ENCODE data around the gene SLC38A3. TPM values are rescaled to one million over a fixed set of nuclear protein-coding genes. Genes with fewer than 3 reads are reported as not detected.

Gene SLC38A3
- total and polyA plus RNA-seq, 2 donors (not counting 3 experiments of a cell fraction or from before 2014, with no cell fraction given) = 0.60 to 1.1 TPM

GRCh38 chr3:50202353-50203112 is 2.5 kb upstream of the SLC38A3 start:
- ChIA-PET POLR2A (interaction anchor here (0.6 kb wide), 1 partner anchor 91 kb away, joined by 4 read pairs; no protein-coding TSS in a partner anchor), CTCF (interaction anchor here (0.6 to 4.8 kb wide), 9 partner anchors 8 to 80 kb away, joined by 3 to 43 read pairs (median 6); no protein-coding TSS in a partner anchor)
- dilution Hi-C loops (cut with MboI; ENCODE audit: extremely low pct_ligation_motif_present, low sequenced_read_pairs) (no loop called here), intact Hi-C loops (cut with micrococcal nuclease) (no loop called here)
- Histone ChIP-seq H3K27me3 (ENCODE audit: control insufficient read depth in 2 of 2, insufficient read depth in 2 of 2, low read length in 2 of 2) (peaks cover 18% of the 10 kb centered on the region in 2 experiments), H3K9me1 (replicated peaks; ENCODE audit: control insufficient read depth, extremely low read depth, insufficient read depth, low read length) (no peaks in the 10 kb centered on the region), H3K79me2 (ENCODE audit: control insufficient read depth, insufficient read depth, low read length) (no peaks in the 10 kb centered on the region), H4K20me1 (replicated peaks; ENCODE audit: control insufficient read depth, extremely low read depth, insufficient read depth, low read length) (no peaks in the 10 kb centered on the region), H3K9ac (replicated peaks; ENCODE audit: extremely low read depth, insufficient read depth, low read length) (no peak overlapping the region), H3K27ac (ENCODE audit: insufficient read depth, low read depth, low read length) (no peak overlapping the region), H3K4me1 (ENCODE audit: control insufficient read depth, extremely low read depth, insufficient read depth, low read length) (peaks cover 3% of the 10 kb centered on the region), H3K4me3 (replicated peaks in 1 of 3; ENCODE audit: insufficient read depth in 1 of 3, low read depth in 1 of 3, low read length in 3 of 3) (no peak overlapping the region), H3K9me3 (replicated peaks; ENCODE audit: control insufficient read depth, insufficient read depth, low read length) (no peaks in the 10 kb centered on the region), H3K4me2 (ENCODE audit: insufficient read depth, low read length) (no peak overlapping the region), H2AFZ (ENCODE audit: low read depth, low read length) (no peak overlapping the region), H3K36me3 (ENCODE audit: control insufficient read depth in 2 of 2, extremely low read depth in 1 of 2, insufficient read depth in 2 of 2, low read length in 2 of 2) (no peaks in the 10 kb centered on the region)
- no TSS peak for BruUV-seq (replicated peaks)
- DNase-seq (ENCODE audit: low read depth, low spot score) (no peak), FAIRE-seq (no peak)
- no peak for TF ChIP-seq GATA2 (IDR thresholded peaks at IDR 0.05; ENCODE audit: insufficient read depth, insufficient read length, low read depth, low read length)
- TF ChIP-seq MYC (IDR thresholded peaks at IDR 0.05; ENCODE audit: low read depth, low read length) = no peak
- TF ChIP-seq EZH2 (IDR thresholded peaks at IDR 0.05; ENCODE audit: borderline replicate concordance, low read depth, low read length, severe bottlenecking) = no peak
- TF ChIP-seq JUN (IDR thresholded peaks at IDR 0.05; ENCODE audit: borderline replicate concordance, insufficient read depth, insufficient read length, low read depth) = no peak
- no peak for TF ChIP-seq CTCF (IDR thresholded peaks at IDR 0.05; ENCODE audit: extremely low read depth in 1 of 2, insufficient read depth in 1 of 2, low read depth in 1 of 2, low read length in 2 of 2)
- TF ChIP-seq MAX (IDR thresholded peaks at IDR 0.05; ENCODE audit: insufficient read depth, insufficient read length) = no peak
- no peak for TF ChIP-seq POLR2A (IDR thresholded peaks at IDR 0.05; ENCODE audit: low read depth, low read length)
- no peak for TF ChIP-seq POLR2AphosphoS5 (IDR thresholded peaks at IDR 0.05; ENCODE audit: insufficient read depth, low read depth, low read length)
- no peak for TF ChIP-seq FOS (IDR thresholded peaks at IDR 0.05; ENCODE audit: borderline replicate concordance, insufficient read depth, low read length)
